HepG2 (cell line): ENCODE measurements around the gene KLK7. TPM values are rescaled to one million over a fixed set of nuclear protein-coding genes. Genes with fewer than 3 reads are reported as not detected.

Experiments
- ATAC-seq: fragments of 200-7000 bp; cut with Tn5 transposase; 3 replicates; pipeline ENCODE4 v1.9.1; 2020; ENCODE audit warnings: mild to moderate bottlenecking, moderate library complexity
- BruUV-seq: library from RNA; stranded (reverse); fragments of 400-500 nt; replicated peaks from 2 replicates; lab custom pipeline; 2021; lab: Mats Ljungman, UMichigan
- CTCF ChIA-PET: fragments of 300-600 bp; formaldehyde crosslinking; extraction: SDS; loops from one replicate; lab custom pipeline; 2021; ENCODE audit warnings: low total read pairs, inconsistent platforms, low intra/inter-chr PET ratio; lab: Yijun Ruan, JAX
- POLR2A ChIA-PET: fragments of 350-600 bp; sonication (Branson Sonifier 250); formaldehyde crosslinking; loops from one replicate; lab custom pipeline; 2020; ENCODE audit warnings: antibody characterized with exemption, inconsistent platforms; lab: Yijun Ruan, JAX
- DNase-seq: peaks from one replicate; pipeline ENCODE4 v3.0.0-alpha.2; 2015; ENCODE audit warnings: low spot score
- FAIRE-seq: peaks from 3 replicates; lab custom pipeline; 2011; peaks lifted over from hg19 to GRCh38; lab: Jason Lieb, UNC
- H2AFZ ChIP-seq: one replicate; pipeline ENCODE4 v1.6.1; 2011; ENCODE audit warnings: low read length, inconsistent platforms
- H3K27ac ChIP-seq: fragments of 300-600 bp; 3 replicates; pipeline ENCODE4 v1.8.0; 2011; ENCODE audit warnings: mixed run types, mild to moderate bottlenecking, mixed read lengths, low read length, inconsistent platforms; ENCODE audit not compliant: insufficient read depth; ENCODE audit errors: extremely low read length
- H3K27me3 ChIP-seq, 2 experiments: fragments of 200-600 bp in 1 of 2; 2 replicates in 1 of 2; 3 replicates in 1 of 2; pipeline versions ENCODE4 v1.6.0 to v1.8.0; 2011; ENCODE audit warnings: low read length in 2 of 2, mild to moderate bottlenecking in 2 of 2, moderate library complexity in 2 of 2, inconsistent platforms in 1 of 2; ENCODE audit not compliant: insufficient read depth in 2 of 2, control insufficient read depth in 1 of 2
- H3K36me3 ChIP-seq, 2 experiments: fragments of 200-600 bp in 1 of 2; replicated peaks in 1 of 2; 2 replicates in 1 of 2; 3 replicates in 1 of 2; pipeline versions ENCODE4 v1.5.1 to v1.8.0; 2011; ENCODE audit warnings: low read length in 2 of 2, inconsistent platforms in 1 of 2; ENCODE audit not compliant: insufficient read depth in 2 of 2, control insufficient read depth in 1 of 2
- H3K4me1 ChIP-seq: 2 replicates; pipeline ENCODE4 v1.5.1; 2012; ENCODE audit warnings: low read length, inconsistent platforms; ENCODE audit not compliant: insufficient read depth
- H3K4me2 ChIP-seq: 2 replicates; pipeline ENCODE4 v1.6.0; 2011; ENCODE audit warnings: low read depth, low read length, inconsistent platforms
- H3K4me3 ChIP-seq, 3 experiments: fragments of 200-600 bp in 1 of 3; sonication (generic), shearing (Covaris generic) in 1 of 3; replicated peaks in 1 of 3; 2 replicates each; pipeline ENCODE4 v1.5.1; 2011 to 2016; ENCODE audit warnings: low read length in 3 of 3, inconsistent platforms in 2 of 3, low read depth in 2 of 3, mild to moderate bottlenecking in 2 of 3, control low read depth in 1 of 3, mixed read lengths in 1 of 3; ENCODE audit not compliant: insufficient read depth in 1 of 3
- H3K79me2 ChIP-seq: one replicate; pipeline ENCODE4 v1.6.1; 2011; ENCODE audit warnings: low read length, inconsistent platforms; ENCODE audit not compliant: insufficient read depth
- H3K9ac ChIP-seq: 2 replicates; pipeline ENCODE4 v1.6.0; 2011; ENCODE audit warnings: mild to moderate bottlenecking, low read depth, low read length, inconsistent platforms; ENCODE audit not compliant: insufficient read depth
- H3K9me3 ChIP-seq: 2 replicates; pipeline ENCODE4 v1.5.1; 2012; ENCODE audit warnings: mild to moderate bottlenecking, low read length
- H4K20me1 ChIP-seq: 2 replicates; pipeline ENCODE4 v1.6.0; 2011; ENCODE audit warnings: inconsistent platforms, mild to moderate bottlenecking, low read length, moderate library complexity; ENCODE audit not compliant: insufficient read depth
- MAFF ChIP-seq: IDR thresholded peaks from 2 replicates; pipeline ENCODE4 v1.6.1; 2011; ENCODE audit warnings: low read depth, low read length, improper control_type of control experiment
- MAFK ChIP-seq, 2 experiments: IDR thresholded peaks in 1 of 2; conservative IDR thresholded peaks in 1 of 2; 2 replicates each; pipeline ENCODE4 v1.6.1; 2011; ENCODE audit warnings: improper control_type of control experiment in 2 of 2, low read length in 2 of 2
- NCOA5 ChIP-seq: sonication (generic); formaldehyde crosslinking; IDR thresholded peaks from 2 replicates; pipeline ENCODE4 v1.4.0; 2020; ENCODE audit warnings: missing genetic modification reagents
- NFE2 ChIP-seq: sonication (generic); formaldehyde crosslinking; IDR thresholded peaks from 2 replicates; pipeline ENCODE4 v1.4.0; 2020; ENCODE audit warnings: missing genetic modification reagents
- NFE2L2 ChIP-seq: fragments of 150-350 bp; IDR thresholded peaks from 2 replicates; pipeline ENCODE4 v1.6.1; 2014; ENCODE audit warnings: low read length
- ZBTB38 ChIP-seq: sonication (generic); formaldehyde crosslinking; IDR thresholded peaks from 2 replicates; pipeline ENCODE4 v1.5.1; 2020; ENCODE audit warnings: mild to moderate bottlenecking, missing genetic modification reagents
- ZNF317 ChIP-seq: sonication (generic); formaldehyde crosslinking; IDR thresholded peaks from 2 replicates; pipeline ENCODE4 v1.5.0; 2020; ENCODE audit warnings: mild to moderate bottlenecking, missing genetic modification reagents
- ZNF619 ChIP-seq: sonication (generic); formaldehyde crosslinking; IDR thresholded peaks from 2 replicates; pipeline ENCODE4 v1.4.0; 2020; ENCODE audit warnings: mild to moderate bottlenecking, missing genetic modification reagents
- WGBS: methylation state at CpG from one replicate; pipeline ENCODE4 v1.1.6; 2017; ENCODE audit warnings: low lambda C conversion rate; 5-methylcytosine and 5-hydroxymethylcytosine counted together
- in situ Hi-C: cut with HindIII; loops from 2 replicates; pipeline ENCODE4 v1.10.0; 2017; ENCODE audit warnings: low pct_unique_long_range_greater_than_20kb; ENCODE audit not compliant: extremely low pct_ligation_motif_present
- intact Hi-C: fragments of 100-400 bp; cut with micrococcal nuclease; formaldehyde crosslinking; loops from one replicate; pipeline ENCODE4 v1.10.0; 2022; ENCODE audit not compliant: unreplicated experiment
- polyA plus RNA-seq, 8 experiments: library from polyadenylated mRNA; depleted of rRNA in 3 of 8; stranded (reverse) in 7 of 8; unstranded in 1 of 8; fragments of >200 nt; fragmentation: Illumina TruSeq in 4 of 8; extraction: Trizol in 4 of 8; gene quantifications; 2 replicates each; pipeline versions ENCODE4 v1.2.1 to v1.2.3, GENCODE V29; 2011 to 2016; ENCODE audit warnings: low read depth in 4 of 8, missing spikeins in 1 of 8, mixed read lengths in 1 of 8; ENCODE audit not compliant: insufficient read depth in 1 of 8
- total RNA-seq, 5 experiments: library from RNA; depleted of rRNA; stranded (reverse); fragments of >200 nt; fragmentation: Illumina TruSeq; extraction: Trizol; gene quantifications; 2 replicates each; pipeline ENCODE4 v1.2.3, GENCODE V29; 2016; ENCODE audit warnings: low read depth in 1 of 5
- TF ChIP-seq, protein P1 (sequence below): sonication (generic); formaldehyde crosslinking; IDR thresholded peaks from 2 replicates; pipeline ENCODE4 v1.8.0; 2022; ENCODE audit warnings: mild to moderate bottlenecking, missing genetic modification reagents, borderline replicate concordance

Gene KLK7
- total and polyA plus RNA-seq, 2 of the 13 experiments (the other 11 are each of a cell fraction or from before 2014, with no cell fraction given) = not detected

DNA sequence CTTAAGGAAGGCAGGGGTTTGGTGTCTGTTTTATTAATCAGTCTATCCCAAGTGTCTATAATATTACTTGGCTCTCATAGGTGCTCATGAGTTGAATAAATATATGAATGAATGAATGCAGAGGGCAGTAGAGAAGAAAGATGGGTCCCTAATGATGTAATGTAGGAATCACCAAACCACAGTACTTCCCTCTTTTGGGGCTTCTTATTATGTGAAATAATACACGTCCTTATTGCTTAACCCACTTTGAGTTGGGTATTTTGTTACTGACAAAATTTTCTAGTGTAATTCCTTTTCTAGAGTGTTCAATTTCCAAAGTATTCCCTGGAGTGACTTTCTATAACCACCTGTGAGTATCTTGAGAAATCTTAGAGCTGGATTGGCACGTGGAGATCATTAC is 44.1 kb downstream of the KLK7 start:
- no peak overlapping the region for H3K27ac ChIP-seq
- 5% methylated on average over 2 of the region's 2 CpGs for WGBS
- no peak overlapping the region for H2AFZ ChIP-seq
- CTCF ChIA-PET = no interaction called here
- TF ChIP-seq, protein P1, sequence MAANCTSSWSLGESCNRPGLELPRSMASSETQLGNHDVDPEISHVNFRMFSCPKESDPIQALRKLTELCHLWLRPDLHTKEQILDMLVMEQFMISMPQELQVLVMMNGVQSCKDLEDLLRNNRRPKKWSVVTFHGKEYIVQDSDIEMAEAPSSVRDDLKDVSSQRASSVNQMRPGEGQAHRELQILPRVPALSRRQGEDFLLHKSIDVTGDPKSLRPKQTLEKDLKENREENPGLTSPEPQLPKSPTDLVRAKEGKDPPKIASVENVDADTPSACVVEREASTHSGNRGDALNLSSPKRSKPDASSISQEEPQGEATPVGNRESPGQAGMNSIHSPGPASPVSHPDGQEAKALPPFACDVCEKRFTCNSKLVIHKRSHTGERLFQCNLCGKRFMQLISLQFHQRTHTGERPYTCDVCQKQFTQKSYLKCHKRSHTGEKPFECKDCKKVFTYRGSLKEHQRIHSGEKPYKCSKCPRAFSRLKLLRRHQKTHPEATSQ (CRISPR knock-in tag) = no peak
- TF ChIP-seq ZNF619 (CRISPR knock-in tag) = no peak
- no peaks in the 10 kb centered on the region for H3K27me3 ChIP-seq
- in situ Hi-C loops (loop anchor here (25.0 kb wide), 1 partner anchor 148 kb away; the partner anchor contains the start of gene KLK14), intact Hi-C loops (loop anchor here (10.0 kb wide), 2 partner anchors 75 to 165 kb away; partner anchors contain the start of genes CTU1 and KLK10)
- FAIRE-seq = no peak
- POLR2A ChIA-PET = no interaction called here
- H3K4me3 ChIP-seq = no peak overlapping the region
- H3K4me1 ChIP-seq = no peaks in the 10 kb centered on the region
- H4K20me1 ChIP-seq = no peaks in the 10 kb centered on the region
- no TSS peak for BruUV-seq
- DNase-seq = no peak
- no peak overlapping the region for H3K9ac ChIP-seq
- no peak overlapping the region for H3K4me2 ChIP-seq
- H3K36me3 ChIP-seq = no peaks in the 10 kb centered on the region
- ATAC-seq = no peak
- no peaks in the 10 kb centered on the region for H3K9me3 ChIP-seq
- no peaks in the 10 kb centered on the region for H3K79me2 ChIP-seq

DNA sequence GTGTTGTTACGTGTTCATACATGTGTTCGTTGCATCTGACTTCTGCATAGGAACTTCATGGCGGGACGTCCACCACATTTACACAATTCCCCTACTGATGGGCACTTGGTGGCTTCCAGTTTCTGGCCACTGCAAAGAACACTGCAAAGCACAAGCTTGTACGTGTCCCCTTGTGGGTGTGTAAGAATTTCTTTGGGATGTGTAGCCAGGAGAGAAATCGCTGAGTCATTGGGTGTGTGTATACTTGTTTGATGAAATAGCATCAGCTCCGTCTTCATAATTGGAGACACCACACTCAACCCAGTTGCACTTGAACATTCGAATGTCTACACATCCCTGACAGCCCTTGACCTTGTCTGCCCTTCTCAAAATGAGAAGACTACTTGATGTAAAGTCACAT is 50.1 kb downstream of the KLK7 start:
- POLR2A ChIA-PET = no interaction called here
- H3K9ac ChIP-seq = no peak overlapping the region
- no peak overlapping the region for H2AFZ ChIP-seq
- ATAC-seq (no peak), DNase-seq (no peak), FAIRE-seq (no peak)
- H3K27ac ChIP-seq = no peak overlapping the region
- intact Hi-C loops (loop anchor here (10.0 kb wide), 2 partner anchors 81 to 171 kb away; partner anchors contain the start of genes CTU1 and KLK10), in situ Hi-C loops (loop anchor here (5.0 to 25.0 kb wide), 2 partner anchors 84 to 154 kb away; partner anchors contain the start of genes KLK10 and KLK14)
- BruUV-seq = no TSS peak
- no peaks in the 10 kb centered on the region for H3K27me3 ChIP-seq
- CTCF ChIA-PET = no interaction called here
- H3K4me1 ChIP-seq = no peaks in the 10 kb centered on the region
- no peak overlapping the region for H3K4me3 ChIP-seq
- H3K9me3 ChIP-seq = no peaks in the 10 kb centered on the region
- WGBS = 39% methylated on average over 8 of the region's 8 CpGs
- TF ChIP-seq MAFK (conservative IDR thresholded peaks at IDR 0.05 in 1 of 2, IDR thresholded peaks at IDR 0.05 in 1 of 2; ENCODE audit: low read length in 2 of 2) (peak; percentile 73 to 75), NCOA5 (no peak), MAFF (peak; percentile 36; the same call in 1 of the 2 replicates), ZBTB38 (no peak), NFE2L2 (peak; percentile 95), ZNF317 (CRISPR knock-in tag) (no peak), NFE2 (peak; percentile 70; the same call in 1 of the 2 replicates)
- TF ChIP-seq, all 625 proteins: peak for 4
- no peaks in the 10 kb centered on the region for H3K36me3 ChIP-seq
- H3K79me2 ChIP-seq = no peaks in the 10 kb centered on the region
- H4K20me1 ChIP-seq = no peaks in the 10 kb centered on the region
- H3K4me2 ChIP-seq = no peak overlapping the region
